ENCODE data around the gene MYO1A.

Gene MYO1A

DNA sequence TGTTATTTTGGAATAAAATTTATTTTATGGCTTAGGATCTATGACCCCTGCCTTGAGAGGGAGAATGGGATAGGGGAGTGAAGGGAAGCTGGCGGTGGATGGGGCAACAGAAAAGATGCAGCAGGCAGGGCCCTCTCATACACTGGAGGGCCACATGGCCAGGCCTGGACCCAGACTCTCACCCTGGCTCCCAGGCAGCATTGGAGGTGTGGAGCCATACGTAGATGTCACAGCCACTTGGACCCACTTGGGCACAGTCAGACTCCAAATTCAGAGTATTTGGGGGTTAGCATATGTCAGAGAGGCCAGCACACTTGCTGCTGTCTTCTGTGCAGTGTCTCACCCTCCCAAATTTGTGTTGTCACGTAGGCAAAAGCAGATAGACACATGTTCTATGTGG, 45.5 kb upstream of the MYO1A start:
- TF ChIP-seq, protein P1, sequence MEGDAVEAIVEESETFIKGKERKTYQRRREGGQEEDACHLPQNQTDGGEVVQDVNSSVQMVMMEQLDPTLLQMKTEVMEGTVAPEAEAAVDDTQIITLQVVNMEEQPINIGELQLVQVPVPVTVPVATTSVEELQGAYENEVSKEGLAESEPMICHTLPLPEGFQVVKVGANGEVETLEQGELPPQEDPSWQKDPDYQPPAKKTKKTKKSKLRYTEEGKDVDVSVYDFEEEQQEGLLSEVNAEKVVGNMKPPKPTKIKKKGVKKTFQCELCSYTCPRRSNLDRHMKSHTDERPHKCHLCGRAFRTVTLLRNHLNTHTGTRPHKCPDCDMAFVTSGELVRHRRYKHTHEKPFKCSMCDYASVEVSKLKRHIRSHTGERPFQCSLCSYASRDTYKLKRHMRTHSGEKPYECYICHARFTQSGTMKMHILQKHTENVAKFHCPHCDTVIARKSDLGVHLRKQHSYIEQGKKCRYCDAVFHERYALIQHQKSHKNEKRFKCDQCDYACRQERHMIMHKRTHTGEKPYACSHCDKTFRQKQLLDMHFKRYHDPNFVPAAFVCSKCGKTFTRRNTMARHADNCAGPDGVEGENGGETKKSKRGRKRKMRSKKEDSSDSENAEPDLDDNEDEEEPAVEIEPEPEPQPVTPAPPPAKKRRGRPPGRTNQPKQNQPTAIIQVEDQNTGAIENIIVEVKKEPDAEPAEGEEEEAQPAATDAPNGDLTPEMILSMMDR (IDR thresholded peaks at IDR 0.05): no peak
- no peak overlapping the region for H3K4me3 ChIP-seq
- H3K27ac ChIP-seq: peak overlapping the region in 1 of 2 donors; percentile 22
- DNase-seq (ENCODE audit: low spot score): no peak

DNA sequence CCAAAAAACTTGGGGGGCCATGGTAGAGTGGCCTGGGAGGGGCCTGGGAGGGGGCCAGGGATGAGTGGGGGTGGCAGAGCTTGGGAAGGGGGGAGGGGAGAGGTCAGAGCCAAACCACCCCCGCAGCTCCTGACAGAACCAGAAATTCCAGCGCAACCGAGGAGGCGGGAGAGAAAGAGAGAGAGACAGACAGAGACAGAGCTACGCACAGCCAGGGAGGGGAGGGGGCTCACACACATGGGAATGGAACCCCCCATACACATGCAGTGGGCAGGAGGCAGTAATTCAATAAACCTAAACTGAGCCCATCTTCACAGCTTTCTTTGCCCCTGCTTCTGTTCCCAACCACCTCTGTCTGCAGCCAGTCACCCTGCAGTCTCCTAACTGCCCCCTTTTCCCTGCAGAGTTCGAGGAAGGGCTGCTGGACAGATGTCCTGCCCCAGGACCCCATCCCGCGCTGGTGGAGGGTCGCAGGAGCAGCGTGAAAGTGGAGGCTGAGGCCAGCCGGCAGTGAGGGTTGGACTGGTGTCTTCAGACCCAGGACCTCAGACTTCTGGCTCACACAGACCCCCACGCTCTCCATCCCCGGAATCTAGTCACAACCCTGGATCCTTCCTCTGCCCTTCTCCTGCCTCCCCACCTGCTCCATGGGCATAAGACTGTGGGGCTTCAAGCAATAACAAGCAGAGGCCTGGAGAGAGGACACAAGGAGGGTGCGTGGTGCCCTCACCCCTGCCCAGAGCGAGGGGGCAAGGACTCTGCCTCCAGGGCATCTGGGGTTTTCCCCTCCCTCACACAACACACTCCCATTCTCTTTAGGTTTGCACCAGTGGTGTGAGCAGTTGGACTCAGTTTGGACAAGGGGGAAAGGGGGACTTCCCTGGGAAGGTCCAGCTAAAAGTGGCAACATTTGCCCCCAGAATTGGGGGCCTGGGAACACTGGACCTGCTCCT, 44.6 kb upstream of the MYO1A start:
- TF ChIP-seq, protein P1 (IDR thresholded peaks at IDR 0.05): no peak
- Histone ChIP-seq H3K4me3 (peak overlapping the region; percentile 37), H3K27ac (peak overlapping the region; percentile 68 to 98)
- DNase-seq (ENCODE audit: low spot score): no peak

- Histone ChIP-seq H3K27ac (peak overlapping the region; percentile 68 to 98), H3K4me3 (peak overlapping the region; percentile 37)
- TF ChIP-seq, protein P1 (IDR thresholded peaks at IDR 0.05): no peak
- peak; percentile 88 for DNase-seq (ENCODE audit: low spot score)
These were observed 43.7 kb upstream of the MYO1A start for GRCh38 chr12:57093415-57094207.

DNA sequence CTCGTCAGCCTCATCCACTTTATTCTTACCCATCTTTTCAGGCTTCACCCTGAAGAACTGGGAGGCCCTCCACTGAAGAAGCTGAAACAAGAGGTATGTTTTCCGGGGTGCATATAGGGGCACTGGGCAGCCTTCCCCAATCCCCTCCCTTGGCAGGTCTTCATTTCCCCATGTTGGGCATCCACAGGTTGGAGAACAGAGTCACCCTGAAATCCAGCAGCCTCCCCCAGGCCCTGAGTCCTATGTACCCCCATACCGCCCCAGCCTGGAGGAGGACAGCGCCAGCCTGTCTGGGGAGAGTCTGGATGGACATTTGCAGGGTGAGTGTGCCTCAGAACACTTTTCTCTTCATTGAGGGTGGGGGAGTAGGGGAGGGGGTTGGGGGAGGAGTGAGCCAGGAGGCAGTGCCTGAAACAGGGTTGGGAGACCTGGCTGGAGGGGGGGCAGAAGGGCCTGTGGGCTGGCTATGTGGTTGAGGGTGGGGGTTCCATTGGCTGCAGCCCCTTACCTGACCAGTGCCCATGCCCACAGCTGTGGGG, 43.0 kb upstream of the MYO1A start:
- TF ChIP-seq, protein P1 (IDR thresholded peaks at IDR 0.05): no peak
- no peak for DNase-seq (ENCODE audit: low spot score)
- Histone ChIP-seq H3K4me3 (peak overlapping the region; percentile 37), H3K27ac (peak overlapping the region; percentile 57 to 98)

- TF ChIP-seq, protein P1 (IDR thresholded peaks at IDR 0.05): no peak
- H3K27ac ChIP-seq: peak overlapping the region in 1 of 2 donors; percentile 98
- no peak for DNase-seq (ENCODE audit: low spot score)
- H3K4me3 ChIP-seq: peak overlapping the region; percentile 97
These were observed 42.6 kb upstream of the MYO1A start for GRCh38 chr12:57092529-57092862.

- TF ChIP-seq, protein P1 (IDR thresholded peaks at IDR 0.05): no peak
- Histone ChIP-seq H3K4me3 (peak overlapping the region; percentile 97), H3K27ac (peak overlapping the region in 1 of 2 donors; percentile 98)
- DNase-seq (ENCODE audit: low spot score): no peak
These were observed 42.0 kb upstream of the MYO1A start for GRCh38 chr12:57091638-57092528.
